ENCODE data around the gene REST. TPM values are rescaled to one million over a fixed set of nuclear protein-coding genes. Genes with fewer than 3 reads are reported as not detected.
"Not testable (repeated sequence)": the region's sequence is repeated elsewhere in the genome, so short reads cannot be mapped to it uniquely, and the experiment has no call there.

Gene REST
- total RNA-seq, 1 experiment from 2014 or later: 56.6 TPM

- CTCF ChIA-PET: no interaction called here
Observed at GRCh38 chr4:56876264-56876663, 31.4 kb upstream of the REST start.

GRCh38 chr4:56879996-56880395 is 27.7 kb upstream of the REST start:
- peaks cover 3% of the 10 kb centered on the region for H3K36me3 Mint-ChIP-seq (ENCODE audit: insufficient read depth, unreplicated experiment)
- no peak overlapping the region for H3K4me3 ChIP-seq (ENCODE audit: low read depth, low read length)
- TF ChIP-seq CTCF (IDR thresholded peaks at IDR 0.05; ENCODE audit: insufficient read depth in 1 of 2, low read depth in 1 of 2, low read length in 1 of 2, severe bottlenecking in 1 of 2, unreplicated experiment in 1 of 2): no peak
- no peaks in the 10 kb centered on the region for H3K27me3 ChIP-seq (replicated peaks; ENCODE audit: control insufficient read depth, insufficient read depth, low read length)
- intact Hi-C loops (cut with micrococcal nuclease; ENCODE audit: unreplicated experiment): no loop called here
- DNase-seq: peak in 1 of 2 experiments; percentile 8
- H3K36me3 ChIP-seq (ENCODE audit: control insufficient read depth, insufficient read depth, low read length): no peaks in the 10 kb centered on the region
- H3K4me1 Mint-ChIP-seq (ENCODE audit: low read depth, unreplicated experiment): peaks cover 6% of the 10 kb centered on the region
- no peaks in the 10 kb centered on the region for H3K9me3 Mint-ChIP-seq (ENCODE audit: unreplicated experiment)
- no peak overlapping the region for H3K4me3 Mint-ChIP-seq (ENCODE audit: unreplicated experiment)
- no peaks in the 10 kb centered on the region for H3K9me3 ChIP-seq
- CTCF ChIA-PET: no interaction called here
- POLR2A ChIA-PET: interaction anchor here (0.6 kb wide), 1 partner anchor 494 kb away, joined by 25 read pairs; no protein-coding TSS in a partner anchor
- H3K27ac Mint-ChIP-seq (ENCODE audit: unreplicated experiment): no peak overlapping the region
- BruUV-seq (replicated peaks): no TSS peak
- peaks cover 12% of the 10 kb centered on the region; the same call in 1 of the 2 replicates for H3K4me1 ChIP-seq
- H3K27me3 Mint-ChIP-seq (ENCODE audit: insufficient read depth, unreplicated experiment): no peaks in the 10 kb centered on the region

More at GRCh38 chr4:56876264-56876663, 31.4 kb upstream of the REST start:
- no peaks in the 10 kb centered on the region for H3K36me3 ChIP-seq (ENCODE audit: control insufficient read depth, insufficient read depth, low read length)
- BruUV-seq (replicated peaks): no TSS peak
- H3K4me1 Mint-ChIP-seq (ENCODE audit: low read depth, unreplicated experiment): peaks cover 6% of the 10 kb centered on the region
- H3K27ac Mint-ChIP-seq (ENCODE audit: unreplicated experiment): no peak overlapping the region
- intact Hi-C loops (cut with micrococcal nuclease; ENCODE audit: unreplicated experiment): no loop called here
- no peak overlapping the region for H3K4me3 Mint-ChIP-seq (ENCODE audit: unreplicated experiment)
- POLR2A ChIA-PET: no interaction called here
- H3K27me3 Mint-ChIP-seq (ENCODE audit: insufficient read depth, unreplicated experiment): no peaks in the 10 kb centered on the region
- H3K27me3 ChIP-seq (replicated peaks; ENCODE audit: control insufficient read depth, insufficient read depth, low read length): no peaks in the 10 kb centered on the region
- H3K36me3 Mint-ChIP-seq (ENCODE audit: insufficient read depth, unreplicated experiment): no peaks in the 10 kb centered on the region
- H3K4me1 ChIP-seq: 0 out of 2 replicates have a peak, but pooled peaks cover 5% of the 10 kb centered on the region
- DNase-seq: no peak
- no peaks in the 10 kb centered on the region for H3K9me3 Mint-ChIP-seq (ENCODE audit: unreplicated experiment)
- no peak for TF ChIP-seq CTCF (IDR thresholded peaks at IDR 0.05; ENCODE audit: insufficient read depth in 1 of 2, low read depth in 1 of 2, low read length in 1 of 2, severe bottlenecking in 1 of 2, unreplicated experiment in 1 of 2)
- H3K9me3 ChIP-seq: no peaks in the 10 kb centered on the region
- H3K4me3 ChIP-seq (ENCODE audit: low read depth, low read length): no peak overlapping the region

- BruUV-seq (replicated peaks): no TSS peak
- ChIA-PET CTCF (no interaction called here), POLR2A (no interaction called here)
- Mint-ChIP-seq H3K9me3 (ENCODE audit: unreplicated experiment) (no peaks in the 10 kb centered on the region), H3K27ac (ENCODE audit: unreplicated experiment) (no peak overlapping the region), H3K27me3 (ENCODE audit: insufficient read depth, unreplicated experiment) (no peaks in the 10 kb centered on the region), H3K36me3 (ENCODE audit: insufficient read depth, unreplicated experiment) (peaks cover 4% of the 10 kb centered on the region), H3K4me3 (ENCODE audit: unreplicated experiment) (no peak overlapping the region), H3K4me1 (ENCODE audit: low read depth, unreplicated experiment) (peaks cover 6% of the 10 kb centered on the region)
- intact Hi-C loops (cut with micrococcal nuclease; ENCODE audit: unreplicated experiment): no loop called here
- no peak for TF ChIP-seq CTCF (IDR thresholded peaks at IDR 0.05; ENCODE audit: insufficient read depth in 1 of 2, low read depth in 1 of 2, low read length in 1 of 2, severe bottlenecking in 1 of 2, unreplicated experiment in 1 of 2)
- DNase-seq: no peak
- H3K4me3 ChIP-seq (ENCODE audit: low read depth, low read length): no peak overlapping the region
- H3K27me3 ChIP-seq (replicated peaks; ENCODE audit: control insufficient read depth, insufficient read depth, low read length): no peaks in the 10 kb centered on the region
- H3K4me1 ChIP-seq: peaks cover 13% of the 10 kb centered on the region; the same call in 1 of the 2 replicates
- no peaks in the 10 kb centered on the region for H3K36me3 ChIP-seq (ENCODE audit: control insufficient read depth, insufficient read depth, low read length)
- no peaks in the 10 kb centered on the region for H3K9me3 ChIP-seq
Observed at GRCh38 chr4:56880572-56880971, 27.1 kb upstream of the REST start.

GRCh38 chr4:56884511-56884910 is 23.2 kb upstream of the REST start:
- H3K27me3 ChIP-seq (replicated peaks; ENCODE audit: control insufficient read depth, insufficient read depth, low read length); intact Hi-C loops (cut with micrococcal nuclease; ENCODE audit: unreplicated experiment); H3K36me3 Mint-ChIP-seq (ENCODE audit: insufficient read depth, unreplicated experiment); H3K36me3 ChIP-seq (ENCODE audit: control insufficient read depth, insufficient read depth, low read length); H3K9me3 Mint-ChIP-seq (ENCODE audit: unreplicated experiment); H3K27me3 Mint-ChIP-seq (ENCODE audit: insufficient read depth, unreplicated experiment); POLR2A ChIA-PET; H3K4me1 Mint-ChIP-seq (ENCODE audit: low read depth, unreplicated experiment); H3K27ac Mint-ChIP-seq (ENCODE audit: unreplicated experiment); BruUV-seq (replicated peaks); CTCF ChIA-PET; H3K9me3 ChIP-seq: not testable (repeated sequence)
- peak overlapping the region; percentile 25 for H3K4me3 ChIP-seq (ENCODE audit: low read depth, low read length)
- H3K4me1 ChIP-seq: peaks cover 13% of the 10 kb centered on the region; the same call in 1 of the 2 replicates
- DNase-seq: peak in 1 of 2 experiments; percentile 22
- peak overlapping the region; percentile 49 for H3K4me3 Mint-ChIP-seq (ENCODE audit: unreplicated experiment)
